Measurements from ENCODE around the gene ALOX15B. TPM values are rescaled to one million over a fixed set of nuclear protein-coding genes. Genes with fewer than 3 reads are reported as not detected.

Gene ALOX15B
- total RNA-seq, 2 donors from 2014 or later = 0.85 to 8.3 TPM

DNA sequence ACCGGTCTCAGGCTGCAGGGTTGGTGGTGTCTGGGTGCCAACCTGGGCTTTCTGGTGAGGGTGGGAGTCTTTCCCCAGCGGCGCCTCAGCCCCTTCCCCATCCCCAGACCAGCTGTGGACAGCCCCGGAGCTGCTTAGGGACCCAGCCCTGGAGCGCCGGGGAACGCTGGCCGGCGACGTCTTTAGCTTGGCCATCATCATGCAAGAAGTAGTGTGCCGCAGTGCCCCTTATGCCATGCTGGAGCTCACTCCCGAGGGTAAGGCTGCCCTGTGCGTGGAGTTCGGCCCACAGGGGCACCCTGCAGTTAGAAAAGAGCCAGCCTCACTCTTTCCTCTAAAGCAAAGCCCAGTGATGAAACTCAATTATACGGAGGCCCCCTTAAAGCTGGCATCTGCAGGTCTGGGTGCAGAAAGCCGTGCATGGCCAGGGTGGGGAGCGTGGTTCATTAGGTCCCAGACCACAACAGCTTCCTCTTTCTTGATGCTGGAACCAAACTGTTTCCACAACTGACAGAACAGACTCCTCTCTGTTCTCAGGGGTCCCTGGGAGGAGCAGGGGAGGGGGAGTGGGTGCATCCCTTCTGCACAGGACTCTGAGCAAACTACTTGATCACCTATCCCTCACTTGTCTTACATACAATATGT lies 25.7 kb upstream of the ALOX15B start:
- Histone ChIP-seq H3K4me3 (no peak overlapping the region), H3K27me3 (replicated peaks; ENCODE audit: insufficient read depth) (peaks cover 8% of the 10 kb centered on the region), H3K4me1 (ENCODE audit: control insufficient read depth in 1 of 2, low read depth in 2 of 2) (peaks cover 3 to 9% of the 10 kb centered on the region in 2 donors), H3K27ac (no peak overlapping the region), H3K36me3 (no peaks in the 10 kb centered on the region), H3K9me3 (no peaks in the 10 kb centered on the region)
- DNase-seq (ENCODE audit: low spot score) (no peak), ATAC-seq (ENCODE audit: insufficient number of reproducible peaks, low FRiP score, low read depth) (no peak)
- TF ChIP-seq, protein P1, sequence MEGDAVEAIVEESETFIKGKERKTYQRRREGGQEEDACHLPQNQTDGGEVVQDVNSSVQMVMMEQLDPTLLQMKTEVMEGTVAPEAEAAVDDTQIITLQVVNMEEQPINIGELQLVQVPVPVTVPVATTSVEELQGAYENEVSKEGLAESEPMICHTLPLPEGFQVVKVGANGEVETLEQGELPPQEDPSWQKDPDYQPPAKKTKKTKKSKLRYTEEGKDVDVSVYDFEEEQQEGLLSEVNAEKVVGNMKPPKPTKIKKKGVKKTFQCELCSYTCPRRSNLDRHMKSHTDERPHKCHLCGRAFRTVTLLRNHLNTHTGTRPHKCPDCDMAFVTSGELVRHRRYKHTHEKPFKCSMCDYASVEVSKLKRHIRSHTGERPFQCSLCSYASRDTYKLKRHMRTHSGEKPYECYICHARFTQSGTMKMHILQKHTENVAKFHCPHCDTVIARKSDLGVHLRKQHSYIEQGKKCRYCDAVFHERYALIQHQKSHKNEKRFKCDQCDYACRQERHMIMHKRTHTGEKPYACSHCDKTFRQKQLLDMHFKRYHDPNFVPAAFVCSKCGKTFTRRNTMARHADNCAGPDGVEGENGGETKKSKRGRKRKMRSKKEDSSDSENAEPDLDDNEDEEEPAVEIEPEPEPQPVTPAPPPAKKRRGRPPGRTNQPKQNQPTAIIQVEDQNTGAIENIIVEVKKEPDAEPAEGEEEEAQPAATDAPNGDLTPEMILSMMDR (IDR thresholded peaks at IDR 0.05) = no peak

DNA sequence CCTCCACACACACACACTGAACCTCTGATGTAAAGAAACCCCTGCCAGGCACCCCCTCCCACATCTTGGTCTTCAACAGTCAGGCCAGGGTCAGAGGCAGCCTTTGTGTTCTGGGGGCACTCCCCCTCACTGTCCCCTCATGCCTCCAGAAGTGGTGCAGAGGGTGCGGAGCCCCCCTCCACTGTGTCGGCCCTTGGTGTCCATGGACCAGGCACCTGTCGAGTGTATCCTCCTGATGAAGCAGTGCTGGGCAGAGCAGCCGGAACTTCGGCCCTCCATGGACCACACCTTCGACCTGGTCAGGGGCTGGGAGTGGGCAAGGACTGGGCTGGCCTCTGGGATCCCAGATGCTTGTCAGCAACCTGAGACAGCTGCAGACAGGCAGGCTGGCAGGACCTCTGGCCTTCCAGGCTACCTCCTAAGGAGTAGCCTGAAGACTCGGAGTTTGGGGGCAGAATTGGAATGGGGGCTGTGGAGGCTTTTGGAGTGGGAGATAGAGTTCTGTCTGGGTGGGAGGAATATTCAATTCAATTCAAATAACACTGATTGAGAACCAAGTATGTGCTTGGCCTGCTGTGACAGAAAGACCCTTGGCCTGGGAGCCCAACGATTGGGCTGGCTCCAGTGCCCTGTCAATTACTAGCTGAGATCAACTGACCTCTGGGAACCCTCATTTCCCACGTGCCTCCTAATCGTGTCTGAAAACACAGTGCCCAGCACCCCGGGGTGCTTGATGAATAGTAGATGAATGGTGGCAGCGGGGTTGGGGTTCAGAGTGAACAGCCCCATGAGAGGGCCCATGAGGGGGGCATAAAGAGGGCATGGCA lies 24.9 kb upstream of the ALOX15B start:
- H3K4me1 ChIP-seq (ENCODE audit: control insufficient read depth in 1 of 2, low read depth in 2 of 2) = peaks cover 3 to 9% of the 10 kb centered on the region in 2 donors
- H3K9me3 ChIP-seq = no peaks in the 10 kb centered on the region
- peaks cover 8% of the 10 kb centered on the region for H3K27me3 ChIP-seq (replicated peaks; ENCODE audit: insufficient read depth)
- no peak for DNase-seq (ENCODE audit: low spot score)
- no peak overlapping the region for H3K27ac ChIP-seq
- H3K36me3 ChIP-seq = no peaks in the 10 kb centered on the region
- ATAC-seq (ENCODE audit: insufficient number of reproducible peaks, low FRiP score, low read depth) = no peak
- TF ChIP-seq, protein P1 (IDR thresholded peaks at IDR 0.05) = no peak
- no peak overlapping the region for H3K4me3 ChIP-seq

DNA sequence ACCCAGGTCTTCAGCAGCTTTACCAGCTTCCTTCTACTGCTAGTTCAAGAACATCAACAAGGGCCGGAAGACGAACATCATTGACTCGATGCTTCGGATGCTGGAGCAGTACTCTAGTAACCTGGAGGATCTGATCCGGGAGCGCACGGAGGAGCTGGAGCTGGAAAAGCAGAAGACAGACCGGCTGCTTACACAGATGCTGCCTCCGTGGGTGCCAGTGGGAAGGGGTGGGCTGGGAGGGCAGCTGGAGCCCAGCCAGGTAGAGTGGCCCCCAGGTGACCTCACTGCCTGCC lies 24.4 kb upstream of the ALOX15B start:
- no peak for DNase-seq (ENCODE audit: low spot score)

DNA sequence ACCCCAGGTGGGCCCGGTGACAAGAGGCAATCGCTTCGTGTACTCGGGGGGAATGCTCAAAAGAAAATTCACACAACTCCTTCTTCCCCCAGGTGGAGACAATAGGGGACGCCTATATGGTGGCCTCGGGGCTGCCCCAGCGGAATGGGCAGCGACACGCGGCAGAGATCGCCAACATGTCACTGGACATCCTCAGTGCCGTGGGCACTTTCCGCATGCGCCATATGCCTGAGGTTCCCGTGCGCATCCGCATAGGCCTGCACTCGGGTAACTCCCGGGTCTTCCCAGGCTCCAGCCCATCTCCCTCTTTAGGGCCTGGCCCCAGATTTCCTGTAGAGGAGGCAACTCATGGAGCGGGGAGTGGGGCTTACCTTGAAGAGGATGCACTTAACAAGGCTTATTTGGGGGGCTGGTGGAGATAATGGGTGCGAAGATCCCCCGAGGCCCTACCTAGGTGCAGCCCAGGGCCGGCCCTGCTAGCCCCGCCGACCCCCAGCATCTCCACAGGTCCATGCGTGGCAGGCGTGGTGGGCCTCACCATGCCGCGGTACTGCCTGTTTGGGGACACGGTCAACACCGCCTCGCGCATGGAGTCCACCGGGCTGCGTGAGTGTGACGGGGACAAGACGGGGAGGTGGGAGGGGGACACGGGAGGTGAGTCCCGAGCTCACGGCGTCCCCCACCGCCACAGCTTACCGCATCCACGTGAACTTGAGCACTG lies 23.5 kb upstream of the ALOX15B start:
- TF ChIP-seq, protein P1 (IDR thresholded peaks at IDR 0.05) = no peak
- no peaks in the 10 kb centered on the region for H3K36me3 ChIP-seq
- no peak overlapping the region for H3K4me3 ChIP-seq
- no peaks in the 10 kb centered on the region for H3K9me3 ChIP-seq
- H3K27ac ChIP-seq = no peak overlapping the region
- H3K27me3 ChIP-seq (replicated peaks; ENCODE audit: insufficient read depth) = peaks cover 8% of the 10 kb centered on the region
- ATAC-seq (ENCODE audit: insufficient number of reproducible peaks, low FRiP score, low read depth) = no peak
- DNase-seq (ENCODE audit: low spot score) = no peak
- peaks cover 3 to 9% of the 10 kb centered on the region in 2 donors for H3K4me1 ChIP-seq (ENCODE audit: control insufficient read depth in 1 of 2, low read depth in 2 of 2)

More for the DNA sequence above, 24.4 kb upstream of the ALOX15B start:
- TF ChIP-seq, protein P1 (IDR thresholded peaks at IDR 0.05) = no peak
- Histone ChIP-seq H3K4me1 (ENCODE audit: control insufficient read depth in 1 of 2, low read depth in 2 of 2) (peaks cover 3 to 9% of the 10 kb centered on the region in 2 donors), H3K27ac (no peak overlapping the region), H3K9me3 (no peaks in the 10 kb centered on the region), H3K4me3 (no peak overlapping the region), H3K27me3 (replicated peaks; ENCODE audit: insufficient read depth) (peaks cover 8% of the 10 kb centered on the region), H3K36me3 (no peaks in the 10 kb centered on the region)
- no peak for ATAC-seq (ENCODE audit: insufficient number of reproducible peaks, low FRiP score, low read depth)
